ENCODE data around the gene RAI14.

- TF ChIP-seq POLR2A (IDR thresholded peaks at IDR 0.05): no peak
- TF ChIP-seq CTCF (IDR thresholded peaks at IDR 0.05): no peak
These were observed 34.8 kb downstream of the RAI14 start for GRCh38 chr5:34690898-34691297.

Data from testis (tissue), 2 donors.